ENCODE data around the gene ARHGAP4. TPM values are rescaled to one million over a fixed set of nuclear protein-coding genes. Genes with fewer than 3 reads are reported as not detected.

The ARHGAP4 gene
- total RNA-seq, 3 donors from 2014 or later (not counting 1 experiment from before 2014, with no cell fraction given): 352 to 398 (median 384) TPM

GRCh38 chrX:153969125-153969903 lies 43.2 kb upstream of the ARHGAP4 start:
- peaks cover 41 to 51% of the 10 kb centered on the region in 2 donors for H3K4me1 Mint-ChIP-seq
- H3K27ac Mint-ChIP-seq: peak overlapping the region; percentile 99 to 100

GRCh38 chrX:153968754-153969124 lies 42.7 kb upstream of the ARHGAP4 start:
- 0% methylated on average over 8 of the region's 12 CpGs for WGBS (ENCODE audit: insufficient coverage)
- H3K27me3 ChIP-seq (ENCODE audit: control insufficient read depth, insufficient read depth, low read length): no peaks in the 10 kb centered on the region

More at GRCh38 chrX:153969125-153969903, 43.2 kb upstream of the ARHGAP4 start:
- H3K27ac ChIP-seq (ENCODE audit: low read length): peak overlapping the region; percentile 83
- WGBS (ENCODE audit: insufficient coverage): 6% methylated on average over 25 of the region's 25 CpGs
- no peaks in the 10 kb centered on the region for H3K36me3 ChIP-seq (ENCODE audit: control insufficient read depth, insufficient read depth, low read length)
- no peak for TF ChIP-seq CTCF (IDR thresholded peaks at IDR 0.05)
- no peaks in the 10 kb centered on the region for H3K27me3 ChIP-seq (ENCODE audit: control insufficient read depth, insufficient read depth, low read length)
- H3K4me1 ChIP-seq (ENCODE audit: control insufficient read depth, insufficient read depth, low read length): peaks cover 63% of the 10 kb centered on the region
- H3K4me3 ChIP-seq (ENCODE audit: low read length): peak overlapping the region; percentile 97
- no peaks in the 10 kb centered on the region for H3K27me3 Mint-ChIP-seq (ENCODE audit: low read depth in 2 of 2)
- ATAC-seq (no peak), DNase-seq (peak in 1 of 2 donors; percentile 29)
- no peaks in the 10 kb centered on the region for H3K9me3 Mint-ChIP-seq
- H3K36me3 Mint-ChIP-seq: no peaks in the 10 kb centered on the region
- H3K4me3 Mint-ChIP-seq: peak overlapping the region; percentile 100
- intact Hi-C loops (cut with micrococcal nuclease): loop anchor here (5.0 kb wide), 2 partner anchors 42 to 207 kb away; partner anchors contain the start of genes ARHGAP4 and PLXNB3
- H3K9me3 ChIP-seq (ENCODE audit: control insufficient read depth, insufficient read depth, low read length): no peaks in the 10 kb centered on the region

GRCh38 chrX:153968255-153968654 lies 42.2 kb upstream of the ARHGAP4 start:
- intact Hi-C loops (cut with micrococcal nuclease): loop anchor here (5.0 kb wide), 2 partner anchors 41 to 206 kb away; partner anchors contain the start of genes ARHGAP4 and PLXNB3
- peak overlapping the region; percentile 97 to 99 for H3K27ac Mint-ChIP-seq

More at GRCh38 chrX:153968754-153969124, 42.7 kb upstream of the ARHGAP4 start:
- H3K9me3 Mint-ChIP-seq: no peaks in the 10 kb centered on the region
- peak overlapping the region; percentile 100 for H3K4me3 Mint-ChIP-seq
- H3K36me3 Mint-ChIP-seq: no peaks in the 10 kb centered on the region
- peak overlapping the region; percentile 83 for H3K27ac ChIP-seq (ENCODE audit: low read length)
- peaks cover 58% of the 10 kb centered on the region for H3K4me1 ChIP-seq (ENCODE audit: control insufficient read depth, insufficient read depth, low read length)
- intact Hi-C loops (cut with micrococcal nuclease): loop anchor here (5.0 kb wide), 2 partner anchors 41 to 206 kb away; partner anchors contain the start of genes ARHGAP4 and PLXNB3
- H3K4me1 Mint-ChIP-seq: peaks cover 36 to 48% of the 10 kb centered on the region in 2 donors
- H3K27ac Mint-ChIP-seq: peak overlapping the region; percentile 99 to 100
- H3K9me3 ChIP-seq (ENCODE audit: control insufficient read depth, insufficient read depth, low read length): no peaks in the 10 kb centered on the region
- TF ChIP-seq CTCF (IDR thresholded peaks at IDR 0.05): no peak
- H3K4me3 ChIP-seq (ENCODE audit: low read length): peak overlapping the region; percentile 97
- no peaks in the 10 kb centered on the region for H3K27me3 Mint-ChIP-seq (ENCODE audit: low read depth in 2 of 2)
- ATAC-seq (no peak), DNase-seq (peak in 1 of 2 donors; percentile 67)
- H3K36me3 ChIP-seq (ENCODE audit: control insufficient read depth, insufficient read depth, low read length): peaks cover 3% of the 10 kb centered on the region

More at GRCh38 chrX:153968255-153968654, 42.2 kb upstream of the ARHGAP4 start:
- Histone ChIP-seq H3K9me3 (ENCODE audit: control insufficient read depth, insufficient read depth, low read length) (no peaks in the 10 kb centered on the region), H3K4me3 (ENCODE audit: low read length) (peak overlapping the region; percentile 2), H3K27me3 (ENCODE audit: control insufficient read depth, insufficient read depth, low read length) (no peaks in the 10 kb centered on the region), H3K36me3 (ENCODE audit: control insufficient read depth, insufficient read depth, low read length) (peaks cover 6% of the 10 kb centered on the region), H3K4me1 (ENCODE audit: control insufficient read depth, insufficient read depth, low read length) (peaks cover 53% of the 10 kb centered on the region), H3K27ac (ENCODE audit: low read length) (peak overlapping the region; percentile 83)
- Mint-ChIP-seq H3K4me3 (peak overlapping the region; percentile 100), H3K4me1 (peaks cover 32 to 48% of the 10 kb centered on the region in 2 donors), H3K9me3 (no peaks in the 10 kb centered on the region), H3K36me3 (no peaks in the 10 kb centered on the region), H3K27me3 (ENCODE audit: low read depth in 2 of 2) (no peaks in the 10 kb centered on the region)
- 16% methylated on average over 8 of the region's 9 CpGs for WGBS (ENCODE audit: insufficient coverage)
- DNase-seq: no peak
- no peak for ATAC-seq
- TF ChIP-seq CTCF (IDR thresholded peaks at IDR 0.05): no peak
